ENCODE results near the gene GGA1. TPM values are rescaled to one million over a fixed set of nuclear protein-coding genes. Genes with fewer than 3 reads are reported as not detected.

GGA1 gene
- total and polyA plus RNA-seq, 9 of the 15 experiments (the other 6 are each of a cell fraction or from before 2014, with no cell fraction given), result 1.5 to 69.5 (median 31.6) TPM

GRCh38 chr22:37559901-37560607 is 48.6 kb upstream of the GGA1 start, which contains the start of gene CDC42EP1 (continued):
- peak; percentile 47 for TF ChIP-seq ZNF592 (IDR thresholded peaks at IDR 0.05)
- peak; percentile 30 for TF ChIP-seq SMAD4 (CRISPR knock-in tag; conservative IDR thresholded peaks at IDR 0.05)
- peak; percentile 73 for TF ChIP-seq TBP (optimal IDR thresholded peaks at IDR 0.05; ENCODE audit: low read depth, low read length)
- TF ChIP-seq ARID4B (CRISPR knock-in tag; IDR thresholded peaks at IDR 0.05), result 0 out of 2 replicates have a peak, but pooled peaks have one; percentile 20
- peak; percentile 57; the same call in 1 of the 2 replicates for TF ChIP-seq ZBTB7A (IDR thresholded peaks at IDR 0.05; ENCODE audit: borderline replicate concordance, control insufficient read depth, low read depth, low read length)
- peak; percentile 62 for TF ChIP-seq CXXC5 (CRISPR knock-in tag; IDR thresholded peaks at IDR 0.05)
- TF ChIP-seq MBD2 (IDR thresholded peaks at IDR 0.05; ENCODE audit: borderline replicate concordance, low read depth), result no peak
- TF ChIP-seq RFX5 (IDR thresholded peaks at IDR 0.05; ENCODE audit: low read depth, low read length), result no peak
- TF ChIP-seq PHF8 (IDR thresholded peaks at IDR 0.05; ENCODE audit: borderline replicate concordance, low read length), result peak; percentile 66; the same call in 1 of the 2 replicates
- TF ChIP-seq BHLHE40 (IDR thresholded peaks at IDR 0.05; ENCODE audit: low read length), result no peak
- 0 out of 2 replicates have a peak, but pooled peaks have one; percentile 17 for TF ChIP-seq MXI1 (IDR thresholded peaks at IDR 0.05; ENCODE audit: low read depth, low read length)
- no peak for TF ChIP-seq ZNF583 (CRISPR knock-in tag; IDR thresholded peaks at IDR 0.05)
- no peak for TF ChIP-seq ARID1B (IDR thresholded peaks at IDR 0.05)
- no peak for TF ChIP-seq ZNF445 (CRISPR knock-in tag; IDR thresholded peaks at IDR 0.05; ENCODE audit: low read depth)
- peak; percentile 47; the same call in 1 of the 2 replicates for TF ChIP-seq POLR2AphosphoS5 (IDR thresholded peaks at IDR 0.05; ENCODE audit: control insufficient read depth, insufficient read depth, low read depth, low read length)
- no peak for TF ChIP-seq SOX6 (IDR thresholded peaks at IDR 0.05)
- peak; percentile 68 for TF ChIP-seq CCNT2 (IDR thresholded peaks at IDR 0.05; ENCODE audit: borderline replicate concordance, extremely low read depth, insufficient read length, low read depth, low read length)

Measured in K562 (cell line).